SK-N-SH (cell line): ENCODE measurements around the gene TMED8. TPM values are rescaled to one million over a fixed set of nuclear protein-coding genes. Genes with fewer than 3 reads are reported as not detected.

Experiments used
- CTCF ChIA-PET: fragments of 300-600, 350-600 bp; formaldehyde crosslinking; extraction: SDS; loops from one replicate; lab custom pipeline; 2021; lab: Yijun Ruan, JAX
- POLR2A ChIA-PET: fragments of 350-600 bp; sonication (Branson Sonifier 250); formaldehyde crosslinking; extraction: SDS; loops from one replicate; lab custom pipeline; 2020; ENCODE audit warnings: antibody characterized with exemption, inconsistent platforms; lab: Yijun Ruan, JAX
- DNase-seq: peaks from one replicate; pipeline ENCODE4 v3.0.0; 2012
- H2AFZ ChIP-seq: fragments of 200-600 bp; sonication (generic); 2 replicates; pipeline ENCODE4 v1.8.1; 2016; ENCODE audit warnings: antibody characterized with exemption, mild to moderate bottlenecking, low read depth
- H3F3A ChIP-seq: fragments of 200-600 bp; sonication (generic); replicated peaks from 2 replicates; pipeline ENCODE3; 2016; ENCODE audit warnings: antibody characterized with exemption, mild to moderate bottlenecking; ENCODE audit not compliant: insufficient read depth
- H3K27ac ChIP-seq, 2 experiments: fragments of 200-500 bp in 1 of 2; fragments of 200-600 bp in 1 of 2; sonication (Bioruptor generic) in 1 of 2; sonication (generic), shearing (Covaris generic) in 1 of 2; 2 replicates each; pipeline versions ENCODE4 v1.5.1 to v1.6.1; 2014 to 2016; ENCODE audit warnings: low read depth in 2 of 2, inconsistent platforms in 1 of 2, low read length in 1 of 2, mild to moderate bottlenecking in 1 of 2, mixed read lengths in 1 of 2
- H3K27me3 ChIP-seq: fragments of 200-600 bp; sonication (generic), shearing (Covaris generic); 2 replicates; pipeline ENCODE4 v1.6.1; 2016; ENCODE audit warnings: mixed run types; ENCODE audit not compliant: insufficient read depth
- H3K36me3 ChIP-seq, 2 experiments: fragments of 200-500 bp in 1 of 2; fragments of 200-600 bp in 1 of 2; sonication (Bioruptor generic) in 1 of 2; sonication (generic) in 1 of 2; replicated peaks in 1 of 2; 2 replicates each; pipeline versions ENCODE3 to v1.5.1; 2014 to 2016; ENCODE audit warnings: low read length in 1 of 2, mild to moderate bottlenecking in 1 of 2; ENCODE audit not compliant: insufficient read depth in 2 of 2, control insufficient read depth in 1 of 2
- H3K4me1 ChIP-seq, 2 experiments: fragments of 200-500 bp in 1 of 2; fragments of 200-600 bp in 1 of 2; sonication (Bioruptor generic) in 1 of 2; sonication (generic), shearing (Covaris generic) in 1 of 2; 2 replicates each; pipeline versions ENCODE4 v1.5.1 to v1.6.1; 2014 to 2016; ENCODE audit warnings: low read depth in 1 of 2, low read length in 1 of 2, mixed run types in 1 of 2; ENCODE audit not compliant: insufficient read depth in 2 of 2, control insufficient read depth in 1 of 2
- H3K4me2 ChIP-seq: fragments of 200-600 bp; sonication (generic), shearing (Covaris generic); 2 replicates; pipeline ENCODE4 v1.6.1; 2017; ENCODE audit warnings: mixed run types
- H3K4me3 ChIP-seq, 2 experiments: fragments of 200-500 bp in 1 of 2; fragments of 200-600 bp in 1 of 2; sonication (Bioruptor generic) in 1 of 2; sonication (generic), shearing (Covaris generic) in 1 of 2; 2 replicates each; pipeline versions ENCODE4 v1.5.1 to v1.8.1; 2014 to 2016; ENCODE audit warnings: low read depth in 2 of 2, inconsistent platforms in 1 of 2, low read length in 1 of 2, mild to moderate bottlenecking in 1 of 2, mixed read lengths in 1 of 2, moderate library complexity in 1 of 2
- H3K79me2 ChIP-seq: fragments of 200-600 bp; sonication (generic); 2 replicates; pipeline ENCODE4 v1.8.1; 2017; ENCODE audit warnings: mild to moderate bottlenecking; ENCODE audit not compliant: insufficient read depth
- H3K9ac ChIP-seq: fragments of 200-600 bp; sonication (generic); 2 replicates; pipeline ENCODE4 v1.6.1; 2017; ENCODE audit warnings: mixed run types
- H3K9me2 ChIP-seq: fragments of 200-600 bp; sonication (generic); 2 replicates; pipeline ENCODE4 v1.6.1; 2017; ENCODE audit warnings: mixed run types
- H3K9me3 ChIP-seq: fragments of 200-600 bp; sonication (generic); 2 replicates; pipeline ENCODE4 v1.6.1; 2017; ENCODE audit warnings: mixed run types, mild to moderate bottlenecking, moderate library complexity
- H4K20me1 ChIP-seq: fragments of 200-600 bp; sonication (generic); 2 replicates; pipeline ENCODE4 v1.6.1; 2017; ENCODE audit warnings: mild to moderate bottlenecking, mixed run types; ENCODE audit not compliant: insufficient read depth
- CHD2 ChIP-seq: fragments of 150-350 bp; IDR thresholded peaks from 2 replicates; pipeline ENCODE4 v1.6.1; 2018; ENCODE audit warnings: low read length; ENCODE audit not compliant: partially characterized antibody
- EP300 ChIP-seq, 2 experiments: IDR thresholded peaks; 2 replicates each; pipeline versions ENCODE4 v1.4.0 to v1.6.1; 2012; ENCODE audit warnings: borderline replicate concordance in 1 of 2, low read depth in 1 of 2, low read length in 1 of 2
- EZH2phosphoT487 ChIP-seq: fragments of 200-600 bp; sonication (generic); IDR thresholded peaks from 2 replicates; pipeline ENCODE4 v1.6.1; 2017; ENCODE audit warnings: low read depth, mixed run types, mild to moderate bottlenecking, antibody characterized with exemption, moderate library complexity, borderline replicate concordance
- GATA2 ChIP-seq: sonication (generic); formaldehyde crosslinking; IDR thresholded peaks from 2 replicates; pipeline ENCODE4 v1.5.0; 2020; ENCODE audit warnings: mild to moderate bottlenecking, missing genetic modification reagents
- IRF3 ChIP-seq: fragments of 150-350 bp; IDR thresholded peaks from 2 replicates; pipeline ENCODE4 v1.6.1; 2016; ENCODE audit warnings: mild to moderate bottlenecking, low read depth, low read length
- RAD21 ChIP-seq: IDR thresholded peaks from 2 replicates; pipeline ENCODE4 v1.6.1; 2012; ENCODE audit warnings: mild to moderate bottlenecking, low read length
- RCOR1 ChIP-seq: fragments of 150-350 bp; IDR thresholded peaks from 2 replicates; pipeline ENCODE4 v1.6.1; 2017; ENCODE audit warnings: antibody characterized with exemption, low read length
- REST ChIP-seq: IDR thresholded peaks from 2 replicates; pipeline ENCODE4 v1.6.1; 2012; ENCODE audit warnings: mild to moderate bottlenecking, low read depth, low read length, moderate library complexity
- RFX5 ChIP-seq: IDR thresholded peaks from 2 replicates; pipeline ENCODE4 v1.6.1; 2012; ENCODE audit warnings: mild to moderate bottlenecking, improper control_type of control experiment, low read length
- RXRA ChIP-seq: IDR thresholded peaks from 2 replicates; pipeline ENCODE4 v1.4.0; 2012; ENCODE audit warnings: low read depth, mild to moderate bottlenecking, borderline replicate concordance
- SIN3A ChIP-seq: IDR thresholded peaks from 2 replicates; pipeline ENCODE4 v1.6.1; 2012; ENCODE audit warnings: low read depth, mild to moderate bottlenecking, low read length, moderate library complexity, borderline replicate concordance
- TEAD4 ChIP-seq: IDR thresholded peaks from 2 replicates; pipeline ENCODE4 v1.4.0; 2012; ENCODE audit warnings: mild to moderate bottlenecking, borderline replicate concordance; ENCODE audit not compliant: insufficient read depth
- USF2 ChIP-seq: fragments of 150-350 bp; IDR thresholded peaks from 2 replicates; pipeline ENCODE4 v1.6.1; 2017; ENCODE audit warnings: antibody characterized with exemption, low read length, low read depth, borderline replicate concordance
- WGBS: methylation state at CpG from one replicate; pipeline ENCODE4 v1.1.6; 2017; ENCODE audit warnings: low lambda C conversion rate; 5-methylcytosine and 5-hydroxymethylcytosine counted together
- polyA plus RNA-seq, 3 experiments: library from polyadenylated mRNA; depleted of rRNA; stranded (reverse); fragments of >200 nt; gene quantifications; 2 replicates each; pipeline ENCODE4 v1.2.3, GENCODE V29; 2012
- TF ChIP-seq, protein P1 (sequence below): fragments of 200-600 bp; sonication (generic); IDR thresholded peaks from 2 replicates; pipeline ENCODE4 v1.6.1; 2017; ENCODE audit warnings: antibody characterized with exemption, mild to moderate bottlenecking, moderate library complexity
- TF ChIP-seq, protein P2 (sequence below): IDR thresholded peaks from 2 replicates; pipeline ENCODE4; 2012

The TMED8 gene
- polyA plus RNA-seq, 1 of the 3 experiments (the other 2 are of a cell fraction): 2.3 TPM

GRCh38 chr14:77338302-77338701 is 38.6 kb downstream of the TMED8 start:
- H2AFZ ChIP-seq: no peak overlapping the region
- POLR2A ChIA-PET: no interaction called here
- WGBS: 100% methylated on average over 2 of the region's 2 CpGs
- H3K4me1 ChIP-seq: 0 out of 4 replicates have a peak, but pooled peaks cover 0 to 5% of the 10 kb centered on the region in 2 experiments
- H3K36me3 ChIP-seq: peaks cover 4 to 40% of the 10 kb centered on the region in 2 experiments
- CTCF ChIA-PET: interaction anchor here (0.6 to 1.4 kb wide), 3 partner anchors 17 to 199 kb away, joined by 3 read pairs; partner anchors contain the start of genes GSTZ1 and POMT2
- no peaks in the 10 kb centered on the region for H3K9me2 ChIP-seq
- H3K4me2 ChIP-seq: no peak overlapping the region
- H3K9ac ChIP-seq: no peak overlapping the region
- no peaks in the 10 kb centered on the region for H4K20me1 ChIP-seq
- no peak overlapping the region for H3K27ac ChIP-seq
- no peaks in the 10 kb centered on the region for H3K9me3 ChIP-seq
- no peak for DNase-seq
- no peaks in the 10 kb centered on the region for H3F3A ChIP-seq
- no peaks in the 10 kb centered on the region for H3K27me3 ChIP-seq
- no peak for TF ChIP-seq RFX5
- TF ChIP-seq RAD21: no peak
- TF ChIP-seq, protein P1, sequence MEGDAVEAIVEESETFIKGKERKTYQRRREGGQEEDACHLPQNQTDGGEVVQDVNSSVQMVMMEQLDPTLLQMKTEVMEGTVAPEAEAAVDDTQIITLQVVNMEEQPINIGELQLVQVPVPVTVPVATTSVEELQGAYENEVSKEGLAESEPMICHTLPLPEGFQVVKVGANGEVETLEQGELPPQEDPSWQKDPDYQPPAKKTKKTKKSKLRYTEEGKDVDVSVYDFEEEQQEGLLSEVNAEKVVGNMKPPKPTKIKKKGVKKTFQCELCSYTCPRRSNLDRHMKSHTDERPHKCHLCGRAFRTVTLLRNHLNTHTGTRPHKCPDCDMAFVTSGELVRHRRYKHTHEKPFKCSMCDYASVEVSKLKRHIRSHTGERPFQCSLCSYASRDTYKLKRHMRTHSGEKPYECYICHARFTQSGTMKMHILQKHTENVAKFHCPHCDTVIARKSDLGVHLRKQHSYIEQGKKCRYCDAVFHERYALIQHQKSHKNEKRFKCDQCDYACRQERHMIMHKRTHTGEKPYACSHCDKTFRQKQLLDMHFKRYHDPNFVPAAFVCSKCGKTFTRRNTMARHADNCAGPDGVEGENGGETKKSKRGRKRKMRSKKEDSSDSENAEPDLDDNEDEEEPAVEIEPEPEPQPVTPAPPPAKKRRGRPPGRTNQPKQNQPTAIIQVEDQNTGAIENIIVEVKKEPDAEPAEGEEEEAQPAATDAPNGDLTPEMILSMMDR: no peak
- no peak for TF ChIP-seq GATA2 (CRISPR knock-in tag)
- no peak for TF ChIP-seq EP300 (IDR thresholded peaks at IDR 0.05; ENCODE audit: borderline replicate concordance in 1 of 2, low read depth in 1 of 2, low read length in 1 of 2)
- no peak for TF ChIP-seq IRF3
- no peak for TF ChIP-seq RCOR1
- no peak for TF ChIP-seq REST
- no peak for TF ChIP-seq CHD2
- TF ChIP-seq SIN3A: no peak
- TF ChIP-seq, protein P2, sequence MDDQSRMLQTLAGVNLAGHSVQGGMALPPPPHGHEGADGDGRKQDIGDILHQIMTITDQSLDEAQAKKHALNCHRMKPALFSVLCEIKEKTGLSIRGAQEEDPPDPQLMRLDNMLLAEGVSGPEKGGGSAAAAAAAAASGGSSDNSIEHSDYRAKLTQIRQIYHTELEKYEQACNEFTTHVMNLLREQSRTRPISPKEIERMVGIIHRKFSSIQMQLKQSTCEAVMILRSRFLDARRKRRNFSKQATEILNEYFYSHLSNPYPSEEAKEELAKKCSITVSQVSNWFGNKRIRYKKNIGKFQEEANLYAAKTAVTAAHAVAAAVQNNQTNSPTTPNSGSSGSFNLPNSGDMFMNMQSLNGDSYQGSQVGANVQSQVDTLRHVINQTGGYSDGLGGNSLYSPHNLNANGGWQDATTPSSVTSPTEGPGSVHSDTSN: no peak
- TF ChIP-seq RXRA: no peak
- TF ChIP-seq TEAD4: no peak
- no peak for TF ChIP-seq USF2
- TF ChIP-seq EZH2phosphoT487: no peak
- TF ChIP-seq, all 33 proteins: peak for 0
- H3K4me3 ChIP-seq: no peak overlapping the region
- no peaks in the 10 kb centered on the region for H3K79me2 ChIP-seq
